ENCODE data around the gene VILL. TPM values are rescaled to one million over a fixed set of nuclear protein-coding genes. Genes with fewer than 3 reads are reported as not detected.

Gene VILL
- polyA plus RNA-seq, 2 of the 4 experiments (the other 2 are of a cell fraction), result 0.05 to 0.22 TPM

DNA sequence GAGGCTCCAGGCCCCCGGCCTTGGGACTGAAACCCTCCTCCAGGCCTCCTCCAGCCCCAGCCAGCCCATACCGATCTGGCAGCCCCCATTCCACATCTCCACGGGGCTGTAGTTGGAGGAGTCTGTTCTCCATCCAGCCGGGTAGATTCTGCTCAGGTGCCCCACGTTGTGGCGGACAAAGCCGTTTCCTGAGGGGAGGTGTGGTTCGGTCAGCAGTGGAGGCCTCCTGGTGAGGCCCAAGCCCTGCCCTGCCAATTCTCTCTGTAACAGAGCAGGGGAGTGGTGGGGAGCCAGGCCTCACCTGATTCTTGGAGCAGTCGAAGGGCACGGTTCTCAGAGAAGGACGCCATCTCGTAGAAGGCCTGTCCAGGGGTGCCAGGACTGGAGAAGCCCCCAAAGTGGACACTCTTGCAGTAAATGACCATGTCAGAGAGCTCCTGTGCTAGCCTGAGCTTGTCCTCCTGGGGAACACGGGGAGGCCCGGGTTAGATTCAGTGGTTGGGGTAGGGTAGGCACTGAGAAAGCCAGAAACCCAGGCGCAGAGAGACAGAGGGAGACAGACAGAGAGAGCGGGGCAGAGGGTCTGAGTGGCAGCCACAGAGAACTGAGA lies 18.5 kb downstream of the VILL start:
- H3K9me3 ChIP-seq, result no peaks in the 10 kb centered on the region
- H3K4me1 ChIP-seq, result 0 out of 3 replicates have a peak, but pooled peaks cover 2% of the 10 kb centered on the region
- ATAC-seq, result no peak
- no peak overlapping the region for H3K4me2 ChIP-seq
- CTCF ChIA-PET, result interaction anchor here (0.6 kb wide), 1 partner anchor 12 kb away, joined by 3 read pairs; no protein-coding TSS in a partner anchor
- TF ChIP-seq SREBF2 (IDR thresholded peaks at IDR 0.05), result no peak
- no peak for TF ChIP-seq RFX5 (IDR thresholded peaks at IDR 0.05)
- no peak for TF ChIP-seq HOXB5 (CRISPR knock-in tag; IDR thresholded peaks at IDR 0.05)
- TF ChIP-seq, protein P1, sequence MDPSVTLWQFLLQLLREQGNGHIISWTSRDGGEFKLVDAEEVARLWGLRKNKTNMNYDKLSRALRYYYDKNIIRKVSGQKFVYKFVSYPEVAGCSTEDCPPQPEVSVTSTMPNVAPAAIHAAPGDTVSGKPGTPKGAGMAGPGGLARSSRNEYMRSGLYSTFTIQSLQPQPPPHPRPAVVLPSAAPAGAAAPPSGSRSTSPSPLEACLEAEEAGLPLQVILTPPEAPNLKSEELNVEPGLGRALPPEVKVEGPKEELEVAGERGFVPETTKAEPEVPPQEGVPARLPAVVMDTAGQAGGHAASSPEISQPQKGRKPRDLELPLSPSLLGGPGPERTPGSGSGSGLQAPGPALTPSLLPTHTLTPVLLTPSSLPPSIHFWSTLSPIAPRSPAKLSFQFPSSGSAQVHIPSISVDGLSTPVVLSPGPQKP (IDR thresholded peaks at IDR 0.05; ENCODE audit: low read depth, low read length), result no peak
- TF ChIP-seq, protein P2, sequence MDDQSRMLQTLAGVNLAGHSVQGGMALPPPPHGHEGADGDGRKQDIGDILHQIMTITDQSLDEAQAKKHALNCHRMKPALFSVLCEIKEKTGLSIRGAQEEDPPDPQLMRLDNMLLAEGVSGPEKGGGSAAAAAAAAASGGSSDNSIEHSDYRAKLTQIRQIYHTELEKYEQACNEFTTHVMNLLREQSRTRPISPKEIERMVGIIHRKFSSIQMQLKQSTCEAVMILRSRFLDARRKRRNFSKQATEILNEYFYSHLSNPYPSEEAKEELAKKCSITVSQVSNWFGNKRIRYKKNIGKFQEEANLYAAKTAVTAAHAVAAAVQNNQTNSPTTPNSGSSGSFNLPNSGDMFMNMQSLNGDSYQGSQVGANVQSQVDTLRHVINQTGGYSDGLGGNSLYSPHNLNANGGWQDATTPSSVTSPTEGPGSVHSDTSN (IDR thresholded peaks at IDR 0.05), result no peak
- no peak for TF ChIP-seq KDM1A (IDR thresholded peaks at IDR 0.05; ENCODE audit: low read depth)
- no peak for TF ChIP-seq RCOR1 (IDR thresholded peaks at IDR 0.05; ENCODE audit: low read depth, low read length)
- no peak for TF ChIP-seq FOSB (CRISPR knock-in tag; IDR thresholded peaks at IDR 0.05)
- TF ChIP-seq NR3C1 (IDR thresholded peaks at IDR 0.05), result no peak
- TF ChIP-seq RARB (CRISPR knock-in tag; IDR thresholded peaks at IDR 0.05), result no peak
- TF ChIP-seq, protein P3, sequence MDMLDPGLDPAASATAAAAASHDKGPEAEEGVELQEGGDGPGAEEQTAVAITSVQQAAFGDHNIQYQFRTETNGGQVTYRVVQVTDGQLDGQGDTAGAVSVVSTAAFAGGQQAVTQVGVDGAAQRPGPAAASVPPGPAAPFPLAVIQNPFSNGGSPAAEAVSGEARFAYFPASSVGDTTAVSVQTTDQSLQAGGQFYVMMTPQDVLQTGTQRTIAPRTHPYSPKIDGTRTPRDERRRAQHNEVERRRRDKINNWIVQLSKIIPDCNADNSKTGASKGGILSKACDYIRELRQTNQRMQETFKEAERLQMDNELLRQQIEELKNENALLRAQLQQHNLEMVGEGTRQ (IDR thresholded peaks at IDR 0.05), result no peak
- TF ChIP-seq ZFP36 (IDR thresholded peaks at IDR 0.05; ENCODE audit: borderline replicate concordance, partially characterized antibody), result no peak
- no peak for TF ChIP-seq POLR2A (IDR thresholded peaks at IDR 0.05; ENCODE audit: low read length)
- TF ChIP-seq SMC3 (IDR thresholded peaks at IDR 0.05), result no peak
- no peak for TF ChIP-seq EP300 (IDR thresholded peaks at IDR 0.05)
- H3K4me3 ChIP-seq, result no peak overlapping the region
- 83% methylated on average over 14 of the region's 16 CpGs for WGBS (ENCODE audit: missing lambda C conversion rate)
- no peak for DNase-seq (ENCODE audit: low read depth in 1 of 2, low spot score in 1 of 2)
- FAIRE-seq, result no peak
- POLR2A ChIA-PET, result no interaction called here
- no peak overlapping the region for H3K27ac ChIP-seq

DNA sequence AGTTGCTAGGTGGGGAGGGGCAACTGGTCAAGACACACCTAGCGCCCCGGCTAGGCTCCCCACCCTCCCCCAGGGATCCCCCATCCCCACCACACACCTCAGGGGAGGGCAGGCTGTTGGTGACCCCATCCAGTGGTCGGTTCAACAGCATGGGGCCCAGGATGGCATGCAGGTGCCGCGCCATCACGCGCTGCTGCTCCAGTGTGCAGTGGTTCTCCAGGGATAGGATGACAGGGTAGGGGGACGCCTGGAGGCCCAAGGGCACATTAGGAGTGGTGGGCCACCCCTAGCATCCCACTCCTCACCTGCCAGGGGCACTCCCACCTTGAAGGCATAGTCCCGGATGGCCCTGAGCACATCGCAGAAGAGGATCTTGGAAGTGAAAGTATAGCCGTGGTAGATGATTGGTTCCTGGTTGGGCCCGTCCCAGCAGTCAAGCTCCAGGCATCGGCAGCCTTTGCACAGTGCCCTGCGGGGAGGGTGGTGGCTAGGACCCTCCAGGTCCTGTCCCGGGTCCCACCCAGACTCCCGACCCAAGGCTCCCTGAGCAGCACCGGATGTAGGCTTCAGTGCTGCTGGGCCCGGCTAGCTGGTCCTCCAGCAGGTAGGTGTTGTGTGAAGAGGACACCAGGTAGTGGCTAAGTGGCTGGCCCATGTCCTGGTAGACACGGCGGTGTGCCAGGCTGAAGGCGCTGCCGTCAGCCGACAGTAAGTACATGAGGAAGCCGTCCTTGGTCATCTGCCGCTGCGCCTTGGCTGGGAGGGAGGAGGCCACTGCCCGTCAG lies 19.4 kb downstream of the VILL start:
- ATAC-seq (no peak), DNase-seq (ENCODE audit: low read depth in 1 of 2, low spot score in 1 of 2) (no peak), FAIRE-seq (no peak)
- no peak overlapping the region for H3K4me3 ChIP-seq
- ChIA-PET POLR2A (no interaction called here), CTCF (interaction anchor here (0.6 to 1.7 kb wide), 2 partner anchors 13 to 107 kb away, joined by 3 to 4 read pairs; no protein-coding TSS in a partner anchor)
- no peak overlapping the region for H3K4me2 ChIP-seq
- TF ChIP-seq RAD21 (conservative IDR thresholded peaks at IDR 0.05 in 1 of 2, IDR thresholded peaks at IDR 0.05 in 1 of 2), result no peak
- TF ChIP-seq, protein P3 (IDR thresholded peaks at IDR 0.05), result no peak
- TF ChIP-seq, protein P1 (IDR thresholded peaks at IDR 0.05; ENCODE audit: low read depth, low read length), result no peak
- TF ChIP-seq, protein P4, sequence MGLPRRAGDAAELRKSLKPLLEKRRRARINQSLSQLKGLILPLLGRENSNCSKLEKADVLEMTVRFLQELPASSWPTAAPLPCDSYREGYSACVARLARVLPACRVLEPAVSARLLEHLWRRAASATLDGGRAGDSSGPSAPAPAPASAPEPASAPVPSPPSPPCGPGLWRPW (IDR thresholded peaks at IDR 0.05), result no peak
- no peak for TF ChIP-seq CBX8 (IDR thresholded peaks at IDR 0.05)
- no peak for TF ChIP-seq SREBF2 (IDR thresholded peaks at IDR 0.05)
- no peak for TF ChIP-seq ESRRA (IDR thresholded peaks at IDR 0.05; ENCODE audit: borderline replicate concordance, low read length)
- no peak overlapping the region for H3K27ac ChIP-seq
- H3K9me3 ChIP-seq, result no peaks in the 10 kb centered on the region
- 86% methylated on average over 11 of the region's 27 CpGs for WGBS (ENCODE audit: missing lambda C conversion rate)
- H3K4me1 ChIP-seq, result no peaks in the 10 kb centered on the region
